SK-N-SH treated with all-trans-retinoic acid at 6 μM for 48 hours (cell line): ENCODE data around the gene TAGLN2.

Experiments used
- ATAC-seq: fragments of 200-7000 bp; cut with Tn5 transposase; 3 replicates; pipeline ENCODE4 v1.9.1; 2020; ENCODE audit warnings: mild to moderate bottlenecking, moderate library complexity
- ARNTL ChIP-seq: fragments of 450-650 bp; formaldehyde crosslinking; IDR thresholded peaks from 2 replicates; pipeline ENCODE4 v1.5.0; 2020; ENCODE audit warnings: low read depth, mild to moderate bottlenecking, moderate library complexity, borderline replicate concordance
- BACH2 ChIP-seq: fragments of 250-450 bp; sonication (Bioruptor Pico); IDR thresholded peaks from 2 replicates; pipeline ENCODE4 v1.9.0; 2021; ENCODE audit warnings: mild to moderate bottlenecking, borderline replicate concordance
- CSDC2 ChIP-seq: fragments of 250-450 bp; sonication (Bioruptor Pico); IDR thresholded peaks from 2 replicates; pipeline ENCODE4 v1.5.0; 2020; ENCODE audit warnings: mild to moderate bottlenecking, moderate library complexity
- CSRNP3 ChIP-seq: fragments of 250-450 bp; sonication (Bioruptor Pico); IDR thresholded peaks from 2 replicates; pipeline ENCODE4 v1.5.1; 2021; ENCODE audit warnings: mild to moderate bottlenecking, moderate library complexity
- ESRRG ChIP-seq: fragments of 250-450 bp; sonication (Bioruptor Pico); IDR thresholded peaks from 2 replicates; pipeline ENCODE4 v1.6.1; 2021; ENCODE audit warnings: mild to moderate bottlenecking
- GLIS3 ChIP-seq: fragments of 250-450 bp; sonication (Bioruptor Pico); IDR thresholded peaks from 2 replicates; pipeline ENCODE4 v1.5.0; 2020; ENCODE audit warnings: mild to moderate bottlenecking, moderate library complexity
- ISL1 ChIP-seq: fragments of 250-450 bp; sonication (Bioruptor Pico); IDR thresholded peaks from 2 replicates; pipeline ENCODE4 v2.1.2; 2022; ENCODE audit warnings: mild to moderate bottlenecking, moderate library complexity
- PPARA ChIP-seq: fragments of 250-450 bp; sonication (Bioruptor Pico); IDR thresholded peaks from 2 replicates; pipeline ENCODE4 v1.5.0; 2020; ENCODE audit warnings: mild to moderate bottlenecking, borderline replicate concordance
- RARB ChIP-seq: fragments of 250-450 bp; sonication (Bioruptor Pico); IDR thresholded peaks from 2 replicates; pipeline ENCODE4 v1.8.0; 2021; ENCODE audit warnings: mild to moderate bottlenecking, moderate library complexity
- SNAI2 ChIP-seq: fragments of 250-450 bp; sonication (Bioruptor Pico); IDR thresholded peaks from 2 replicates; pipeline ENCODE4 v1.5.0; 2020; ENCODE audit warnings: mild to moderate bottlenecking, moderate library complexity
- TCF4 ChIP-seq: fragments of 250-450 bp; sonication (Bioruptor Pico); IDR thresholded peaks from 2 replicates; pipeline ENCODE4 v1.8.0; 2021; ENCODE audit warnings: mild to moderate bottlenecking, moderate library complexity, borderline replicate concordance
- TOX ChIP-seq: fragments of 250-450 bp; sonication (Bioruptor Pico); IDR thresholded peaks from 2 replicates; pipeline ENCODE4 v1.8.0; 2021; ENCODE audit warnings: mild to moderate bottlenecking, moderate library complexity, borderline replicate concordance
- TSHZ2 ChIP-seq: fragments of 250-450 bp; sonication (Bioruptor Pico); IDR thresholded peaks from 2 replicates; pipeline ENCODE4 v1.5.0; 2020; ENCODE audit warnings: mild to moderate bottlenecking, moderate library complexity
- ZC3H10 ChIP-seq: fragments of 250-450 bp; sonication (Bioruptor Pico); IDR thresholded peaks from 2 replicates; pipeline ENCODE4 v1.5.1; 2021; ENCODE audit warnings: mild to moderate bottlenecking, moderate library complexity
- ZFP3 ChIP-seq: fragments of 250-450 bp; sonication (Bioruptor Pico); IDR thresholded peaks from 2 replicates; pipeline ENCODE4 v1.5.0; 2020; ENCODE audit warnings: mild to moderate bottlenecking, moderate library complexity
- ZFP30 ChIP-seq: fragments of 450-650 bp; formaldehyde crosslinking; IDR thresholded peaks from 2 replicates; pipeline ENCODE4 v1.5.0; 2022; ENCODE audit warnings: mild to moderate bottlenecking, moderate library complexity
- ZNF565 ChIP-seq: fragments of 450-650 bp; formaldehyde crosslinking; conservative IDR thresholded peaks from 2 replicates; pipeline ENCODE4 v1.5.0; 2020; ENCODE audit warnings: low read depth, mild to moderate bottlenecking, moderate library complexity
- ZNF8 ChIP-seq: fragments of 450-650 bp; formaldehyde crosslinking; IDR thresholded peaks from 2 replicates; pipeline ENCODE4 v1.5.0; 2020; ENCODE audit warnings: mild to moderate bottlenecking, moderate library complexity
- TF ChIP-seq, protein P1 (sequence below): fragments of 250-450 bp; sonication (Bioruptor Pico); IDR thresholded peaks from 2 replicates; pipeline ENCODE4 v1.8.0; 2020; ENCODE audit warnings: mild to moderate bottlenecking, moderate library complexity, borderline replicate concordance
- TF ChIP-seq, protein P2 (sequence below): fragments of 250-450 bp; sonication (Bioruptor Pico); IDR thresholded peaks from 2 replicates; pipeline ENCODE4 v1.5.1; 2020; ENCODE audit warnings: low read depth, mild to moderate bottlenecking, moderate library complexity
- TF ChIP-seq, protein P3 (sequence below): fragments of 250-450 bp; sonication (Bioruptor Pico); IDR thresholded peaks from 2 replicates; pipeline ENCODE4 v1.8.0; 2021; ENCODE audit warnings: low read depth, mild to moderate bottlenecking, moderate library complexity, borderline replicate concordance

TAGLN2 gene

GRCh38 chr1:159911326-159912070 lies 13.8 kb downstream of the TAGLN2 start:
- no peak for ATAC-seq
- TF ChIP-seq ISL1 (CRISPR knock-in tag): no peak
- TF ChIP-seq RARB (CRISPR knock-in tag): no peak
- no peak for TF ChIP-seq CSRNP3 (CRISPR knock-in tag)
- TF ChIP-seq SNAI2: no peak
- TF ChIP-seq ESRRG: no peak
- TF ChIP-seq ZNF8 (CRISPR knock-in tag): no peak
- TF ChIP-seq ARNTL (CRISPR knock-in tag): no peak
- TF ChIP-seq, protein P1, sequence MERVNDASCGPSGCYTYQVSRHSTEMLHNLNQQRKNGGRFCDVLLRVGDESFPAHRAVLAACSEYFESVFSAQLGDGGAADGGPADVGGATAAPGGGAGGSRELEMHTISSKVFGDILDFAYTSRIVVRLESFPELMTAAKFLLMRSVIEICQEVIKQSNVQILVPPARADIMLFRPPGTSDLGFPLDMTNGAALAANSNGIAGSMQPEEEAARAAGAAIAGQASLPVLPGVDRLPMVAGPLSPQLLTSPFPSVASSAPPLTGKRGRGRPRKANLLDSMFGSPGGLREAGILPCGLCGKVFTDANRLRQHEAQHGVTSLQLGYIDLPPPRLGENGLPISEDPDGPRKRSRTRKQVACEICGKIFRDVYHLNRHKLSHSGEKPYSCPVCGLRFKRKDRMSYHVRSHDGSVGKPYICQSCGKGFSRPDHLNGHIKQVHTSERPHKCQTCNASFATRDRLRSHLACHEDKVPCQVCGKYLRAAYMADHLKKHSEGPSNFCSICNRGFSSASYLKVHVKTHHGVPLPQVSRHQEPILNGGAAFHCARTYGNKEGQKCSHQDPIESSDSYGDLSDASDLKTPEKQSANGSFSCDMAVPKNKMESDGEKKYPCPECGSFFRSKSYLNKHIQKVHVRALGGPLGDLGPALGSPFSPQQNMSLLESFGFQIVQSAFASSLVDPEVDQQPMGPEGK (CRISPR knock-in tag): no peak
- no peak for TF ChIP-seq ZFP30
- no peak for TF ChIP-seq BACH2
- TF ChIP-seq ZFP3 (CRISPR knock-in tag): no peak
- no peak for TF ChIP-seq PPARA (CRISPR knock-in tag)
- no peak for TF ChIP-seq TOX
- TF ChIP-seq ZNF565 (CRISPR knock-in tag): no peak
- TF ChIP-seq, protein P2, sequence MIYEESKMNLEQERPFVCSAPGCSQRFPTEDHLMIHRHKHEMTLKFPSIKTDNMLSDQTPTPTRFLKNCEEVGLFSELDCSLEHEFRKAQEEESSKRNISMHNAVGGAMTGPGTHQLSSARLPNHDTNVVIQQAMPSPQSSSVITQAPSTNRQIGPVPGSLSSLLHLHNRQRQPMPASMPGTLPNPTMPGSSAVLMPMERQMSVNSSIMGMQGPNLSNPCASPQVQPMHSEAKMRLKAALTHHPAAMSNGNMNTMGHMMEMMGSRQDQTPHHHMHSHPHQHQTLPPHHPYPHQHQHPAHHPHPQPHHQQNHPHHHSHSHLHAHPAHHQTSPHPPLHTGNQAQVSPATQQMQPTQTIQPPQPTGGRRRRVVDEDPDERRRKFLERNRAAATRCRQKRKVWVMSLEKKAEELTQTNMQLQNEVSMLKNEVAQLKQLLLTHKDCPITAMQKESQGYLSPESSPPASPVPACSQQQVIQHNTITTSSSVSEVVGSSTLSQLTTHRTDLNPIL (CRISPR knock-in tag): no peak
- TF ChIP-seq TSHZ2 (CRISPR knock-in tag): no peak
- no peak for TF ChIP-seq TCF4 (CRISPR knock-in tag)
- no peak for TF ChIP-seq GLIS3 (CRISPR knock-in tag)

GRCh38 chr1:159908031-159908940 lies 17.0 kb downstream of the TAGLN2 start:
- no peak for TF ChIP-seq TSHZ2 (CRISPR knock-in tag)
- TF ChIP-seq PPARA (CRISPR knock-in tag): no peak
- TF ChIP-seq ZC3H10 (CRISPR knock-in tag): no peak
- TF ChIP-seq BACH2: no peak
- no peak for TF ChIP-seq TOX
- TF ChIP-seq CSDC2 (CRISPR knock-in tag): no peak
- TF ChIP-seq, protein P3, sequence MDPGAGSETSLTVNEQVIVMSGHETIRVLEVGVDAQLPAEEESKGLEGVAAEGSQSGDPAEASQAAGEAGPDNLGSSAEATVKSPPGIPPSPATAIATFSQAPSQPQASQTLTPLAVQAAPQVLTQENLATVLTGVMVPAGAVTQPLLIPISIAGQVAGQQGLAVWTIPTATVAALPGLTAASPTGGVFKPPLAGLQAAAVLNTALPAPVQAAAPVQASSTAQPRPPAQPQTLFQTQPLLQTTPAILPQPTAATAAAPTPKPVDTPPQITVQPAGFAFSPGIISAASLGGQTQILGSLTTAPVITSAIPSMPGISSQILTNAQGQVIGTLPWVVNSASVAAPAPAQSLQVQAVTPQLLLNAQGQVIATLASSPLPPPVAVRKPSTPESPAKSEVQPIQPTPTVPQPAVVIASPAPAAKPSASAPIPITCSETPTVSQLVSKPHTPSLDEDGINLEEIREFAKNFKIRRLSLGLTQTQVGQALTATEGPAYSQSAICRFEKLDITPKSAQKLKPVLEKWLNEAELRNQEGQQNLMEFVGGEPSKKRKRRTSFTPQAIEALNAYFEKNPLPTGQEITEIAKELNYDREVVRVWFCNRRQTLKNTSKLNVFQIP (CRISPR knock-in tag): no peak
- TF ChIP-seq ARNTL (CRISPR knock-in tag): no peak
- TF ChIP-seq, protein P1 (CRISPR knock-in tag): no peak
- TF ChIP-seq, protein P2 (CRISPR knock-in tag): no peak
- no peak for TF ChIP-seq ESRRG
- TF ChIP-seq ISL1 (CRISPR knock-in tag): no peak
- TF ChIP-seq, all 23 proteins: peak for 0
- ATAC-seq: no peak
